Smooth muscle cell (in vitro differentiated cells): ENCODE data around the gene CXCL12. TPM values are rescaled to one million over a fixed set of nuclear protein-coding genes. Genes with fewer than 3 reads are reported as not detected.

Experiments used
- DNase-seq: peaks from one replicate; lab custom pipeline; 2025; ENCODE audit not compliant: unreplicated experiment; lab: John Stamatoyannopoulos, UW
- H2AFZ ChIP-seq: fragments of 200-600 bp; sonication (generic); 2 replicates; pipeline ENCODE4 v1.6.0; 2016; ENCODE audit warnings: antibody characterized with exemption, low read depth, mild to moderate bottlenecking
- H3F3A ChIP-seq: fragments of 200-600 bp; sonication (generic); 2 replicates; pipeline ENCODE4 v1.6.0; 2017; ENCODE audit warnings: antibody characterized with exemption, low read depth
- H3K27ac ChIP-seq: fragments of 200-600 bp; sonication (generic); 2 replicates; pipeline ENCODE4 v1.5.1; 2016; ENCODE audit warnings: low read depth, mild to moderate bottlenecking
- H3K27me3 ChIP-seq: fragments of 200-600 bp; sonication (generic); 2 replicates; pipeline ENCODE4 v1.6.1; 2016; ENCODE audit warnings: low read depth, mild to moderate bottlenecking
- H3K36me3 ChIP-seq: fragments of 200-600 bp; sonication (generic); 2 replicates; pipeline ENCODE4 v1.5.1; 2016; ENCODE audit warnings: low read depth
- H3K4me1 ChIP-seq: fragments of 200-600 bp; sonication (generic); 2 replicates; pipeline ENCODE4 v1.5.1; 2016; ENCODE audit warnings: low read depth
- H3K4me2 ChIP-seq: fragments of 200-600 bp; sonication (generic); 2 replicates; pipeline ENCODE4 v1.6.0; 2016; ENCODE audit warnings: mild to moderate bottlenecking
- H3K4me3 ChIP-seq: fragments of 200-600 bp; sonication (generic); 2 replicates; pipeline ENCODE4 v1.5.1; 2016; ENCODE audit warnings: mild to moderate bottlenecking
- H3K79me2 ChIP-seq: fragments of 200-600 bp; sonication (generic); 2 replicates; pipeline ENCODE4 v1.6.0; 2016; ENCODE audit warnings: low read depth, mild to moderate bottlenecking
- H3K9ac ChIP-seq: fragments of 200-600 bp; sonication (generic); 2 replicates; pipeline ENCODE4 v1.6.0; 2016; ENCODE audit warnings: low read depth
- H3K9me3 ChIP-seq: fragments of 200-600 bp; sonication (generic); replicated peaks from 2 replicates; pipeline ENCODE4 v1.5.1; 2016; ENCODE audit warnings: low read depth
- H4K20me1 ChIP-seq: fragments of 200-600 bp; sonication (generic); 2 replicates; pipeline ENCODE4 v1.6.0; 2016; ENCODE audit warnings: low read depth
- CTCF ChIP-seq: fragments of 200-600 bp; sonication (generic); IDR thresholded peaks from 2 replicates; pipeline ENCODE4 v1.5.1; 2017; ENCODE audit warnings: borderline replicate concordance, mild to moderate bottlenecking, antibody characterized with exemption; ENCODE audit not compliant: insufficient read depth, poor library complexity, severe bottlenecking
- WGBS: methylation state at CpG from one replicate; pipeline ENCODE4 v1.1.7; 2016; ENCODE audit warnings: low lambda C conversion rate; 5-methylcytosine and 5-hydroxymethylcytosine counted together
- polyA plus RNA-seq: library from polyadenylated mRNA; unstranded; fragments of >200 nt; fragmentation: Nextera tagmentation; extraction: Ambion mirVana; gene quantifications from 2 replicates; pipeline ENCODE4 v1.2.1, GENCODE V29; 2016
- total RNA-seq: library from RNA; depleted of rRNA; stranded (reverse); fragments of >200 nt; gene quantifications from 2 replicates; pipeline ENCODE4 v1.2.3, GENCODE V29; 2014

Gene CXCL12
- total and polyA plus RNA-seq, 2 experiments from 2014 or later: 10.9 to 52.0 TPM

- whole genome bisulfite sequencing: 81% methylated on average over 8 of the region's 8 CpGs
- Histone ChIP-seq H4K20me1 (no peaks in the 10 kb centered on the region), H3K4me1 (peaks cover 4% of the 10 kb centered on the region), H3K4me3 (no peak overlapping the region), H3K27me3 (no peaks in the 10 kb centered on the region), H3K36me3 (no peaks in the 10 kb centered on the region), H3F3A (no peaks in the 10 kb centered on the region), H3K9ac (no peak overlapping the region), H3K27ac (no peak overlapping the region), H2AFZ (no peak overlapping the region), H3K79me2 (no peaks in the 10 kb centered on the region), H3K4me2 (no peak overlapping the region), H3K9me3 (no peaks in the 10 kb centered on the region)
- no peak for TF ChIP-seq CTCF
- DNase-seq: no peak
Observed at GRCh38 chr10:44358080-44358771, 26.7 kb downstream of the CXCL12 start.

- Histone ChIP-seq H3K27ac (no peak overlapping the region), H3K4me3 (no peak overlapping the region), H3F3A (no peaks in the 10 kb centered on the region), H3K36me3 (no peaks in the 10 kb centered on the region), H3K27me3 (no peaks in the 10 kb centered on the region), H3K4me2 (no peak overlapping the region), H2AFZ (no peak overlapping the region), H4K20me1 (no peaks in the 10 kb centered on the region), H3K9ac (no peak overlapping the region), H3K4me1 (peaks cover 4% of the 10 kb centered on the region), H3K79me2 (no peaks in the 10 kb centered on the region), H3K9me3 (no peaks in the 10 kb centered on the region)
- TF ChIP-seq CTCF: no peak
- no peak for DNase-seq
- 91% methylated on average over 8 of the region's 10 CpGs for WGBS
Observed at GRCh38 chr10:44357023-44357540, 27.8 kb downstream of the CXCL12 start.

DNA sequence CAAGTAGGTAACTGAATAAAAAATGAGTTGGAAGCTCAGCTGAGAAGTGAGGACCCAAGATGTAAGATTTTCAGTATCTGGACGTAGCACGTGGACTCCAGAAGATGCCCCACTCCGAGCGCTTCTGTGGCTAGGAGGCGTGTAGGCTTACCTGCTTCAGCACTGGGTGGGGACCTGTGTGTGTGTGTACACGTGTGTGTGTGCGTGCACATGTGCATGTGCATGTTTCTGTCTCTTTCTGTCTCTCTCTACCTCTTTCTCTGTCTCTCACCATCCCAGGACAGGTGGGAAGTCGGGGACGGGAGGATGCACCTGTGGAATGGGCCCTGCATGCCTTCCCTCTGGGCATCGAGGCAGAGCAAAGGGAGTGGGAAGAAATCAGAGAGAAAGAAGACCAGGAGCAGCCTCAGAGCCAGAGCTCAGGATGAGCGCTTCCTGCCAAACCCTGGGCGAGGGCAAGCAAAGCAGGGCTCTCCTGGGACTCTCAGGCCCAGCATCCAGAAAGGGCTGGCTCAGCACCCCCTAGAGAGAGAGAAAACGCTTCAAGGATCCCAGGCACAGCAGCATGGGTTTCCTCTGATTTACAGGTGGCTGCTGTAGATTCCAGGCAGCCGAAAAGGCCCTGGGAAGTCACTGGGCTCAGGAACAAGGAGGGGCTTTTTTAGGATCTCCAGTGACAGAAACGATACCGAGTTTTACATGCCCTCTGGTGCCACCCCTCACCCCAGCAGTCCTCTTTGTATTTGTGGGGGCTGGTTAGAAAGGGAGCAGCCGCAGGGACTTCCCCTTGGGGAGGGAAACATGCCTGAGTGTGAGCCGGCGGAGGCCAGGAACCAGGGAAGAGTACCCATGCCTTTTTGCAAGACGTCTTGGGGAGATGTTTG lies 28.5 kb downstream of the CXCL12 start:
- no peaks in the 10 kb centered on the region for H3F3A ChIP-seq
- peaks cover 4% of the 10 kb centered on the region for H3K4me1 ChIP-seq
- H3K36me3 ChIP-seq: no peaks in the 10 kb centered on the region
- no peak overlapping the region for H3K4me2 ChIP-seq
- H3K27ac ChIP-seq: no peak overlapping the region
- no peaks in the 10 kb centered on the region for H4K20me1 ChIP-seq
- H3K79me2 ChIP-seq: no peaks in the 10 kb centered on the region
- no peak for DNase-seq
- H3K27me3 ChIP-seq: no peaks in the 10 kb centered on the region
- H3K9me3 ChIP-seq: no peaks in the 10 kb centered on the region
- no peak for TF ChIP-seq CTCF
- no peak overlapping the region for H2AFZ ChIP-seq
- WGBS: 86% methylated on average over 20 of the region's 20 CpGs
- no peak overlapping the region for H3K9ac ChIP-seq
- H3K4me3 ChIP-seq: no peak overlapping the region
